Measurements from ENCODE around the gene GPSM3.

- TF ChIP-seq CTCF (IDR thresholded peaks at IDR 0.05) (no peak), POLR2AphosphoS5 (IDR thresholded peaks at IDR 0.05; ENCODE audit: insufficient read depth in 1 of 2, low read depth in 1 of 2) (no peak), POLR2A (IDR thresholded peaks at IDR 0.05) (no peak)
Measured at GRCh38 chr6:32183030-32183429, 9.4 kb downstream of the GPSM3 start.

All from vagina (tissue), 2 donors.